Liver (tissue), 9 donors: ENCODE results near the gene NFE2L2. TPM values are rescaled to one million over a fixed set of nuclear protein-coding genes. Genes with fewer than 3 reads are reported as not detected.

Experiments used
- DNase-seq: peaks from one replicate; pipeline ENCODE4 v3.0.0-alpha.2; 2017; ENCODE audit warnings: low spot score
- H3K27ac ChIP-seq, 2 donors: one replicate each; pipeline ENCODE4 v1.7.0; 2013; ENCODE audit warnings: inconsistent platforms in 2 of 2, low read length in 2 of 2, control low read depth in 1 of 2, low read depth in 1 of 2, mild to moderate bottlenecking in 1 of 2
- H3K27me3 ChIP-seq, 4 donors: one replicate each; pipeline versions ENCODE4 v1.6.1 to v1.7.0; 2013; ENCODE audit warnings: low read length in 3 of 4, inconsistent platforms in 1 of 4, mild to moderate bottlenecking in 1 of 4, moderate library complexity in 1 of 4; ENCODE audit not compliant: control insufficient read depth in 4 of 4, insufficient read depth in 4 of 4
- H3K36me3 ChIP-seq, 4 donors: one replicate each; pipeline versions ENCODE4 v1.6.1 to v1.7.0; 2013; ENCODE audit warnings: low read length in 3 of 4, mild to moderate bottlenecking in 3 of 4, low read depth in 1 of 4, moderate library complexity in 1 of 4; ENCODE audit not compliant: control insufficient read depth in 4 of 4, insufficient read depth in 3 of 4
- H3K4me1 ChIP-seq, 4 donors: one replicate each; pipeline versions ENCODE4 v1.6.1 to v1.7.0; 2013; ENCODE audit warnings: low read length in 3 of 4, mild to moderate bottlenecking in 3 of 4, moderate library complexity in 1 of 4; ENCODE audit not compliant: control insufficient read depth in 4 of 4, insufficient read depth in 4 of 4
- H3K4me3 ChIP-seq, 3 donors: one replicate each; pipeline versions ENCODE4 v1.6.1 to v1.7.0; 2013; ENCODE audit warnings: low read length in 3 of 3, control low read depth in 1 of 3, low read depth in 1 of 3, mild to moderate bottlenecking in 1 of 3
- H3K9ac ChIP-seq, 2 donors: one replicate each; pipeline ENCODE4 v1.7.0; 2013; ENCODE audit warnings: low read length in 2 of 2, mild to moderate bottlenecking in 2 of 2, moderate library complexity in 2 of 2, control low read depth in 1 of 2, low read depth in 1 of 2
- H3K9me3 ChIP-seq, 4 donors: one replicate each; pipeline versions ENCODE4 v1.6.1 to v1.7.0; 2013; ENCODE audit warnings: low read length in 3 of 4; ENCODE audit not compliant: control insufficient read depth in 4 of 4
- ATF3 ChIP-seq: IDR thresholded peaks from 2 replicates; pipeline ENCODE4 v1.6.1; 2016; ENCODE audit warnings: antibody characterized with exemption
- FOXA1 ChIP-seq: IDR thresholded peaks from 2 replicates; pipeline ENCODE4 v1.6.1; 2016; ENCODE audit warnings: antibody characterized with exemption
- GABPA ChIP-seq, 2 donors: IDR thresholded peaks in 1 of 2; conservative IDR thresholded peaks in 1 of 2; 2 replicates each; pipeline ENCODE4 v1.6.1; 2016; ENCODE audit warnings: antibody characterized with exemption in 2 of 2, mild to moderate bottlenecking in 1 of 2, moderate library complexity in 1 of 2
- HNF4A ChIP-seq, 2 donors: conservative IDR thresholded peaks; 2 replicates each; pipeline ENCODE4 v1.6.1; 2016; ENCODE audit warnings: antibody characterized with exemption in 2 of 2, mild to moderate bottlenecking in 2 of 2
- HNF4G ChIP-seq: IDR thresholded peaks from 2 replicates; pipeline ENCODE4 v1.6.1; 2016; ENCODE audit warnings: antibody characterized with exemption
- JUND ChIP-seq, 2 donors: IDR thresholded peaks; 2 replicates each; pipeline ENCODE4 v1.6.1; 2016; ENCODE audit warnings: antibody characterized with exemption in 2 of 2
- MAX ChIP-seq: IDR thresholded peaks from 2 replicates; pipeline ENCODE4 v1.6.1; 2016; ENCODE audit warnings: antibody characterized with exemption
- NR2F2 ChIP-seq: IDR thresholded peaks from 2 replicates; pipeline ENCODE4 v1.6.1; 2016; ENCODE audit warnings: antibody characterized with exemption
- REST ChIP-seq: IDR thresholded peaks from 2 replicates; pipeline ENCODE4 v1.6.1; 2016; ENCODE audit warnings: antibody characterized with exemption, mild to moderate bottlenecking
- SP1 ChIP-seq: IDR thresholded peaks from 2 replicates; pipeline ENCODE4 v1.6.1; 2018; ENCODE audit warnings: antibody characterized with exemption, mild to moderate bottlenecking
- TAF1 ChIP-seq: conservative IDR thresholded peaks from 2 replicates; pipeline ENCODE4 v1.6.1; 2016; ENCODE audit warnings: antibody characterized with exemption, mild to moderate bottlenecking
- YY1 ChIP-seq: IDR thresholded peaks from 2 replicates; pipeline ENCODE4 v1.6.1; 2016; ENCODE audit warnings: antibody characterized with exemption, mild to moderate bottlenecking
- ZBTB33 ChIP-seq: IDR thresholded peaks from 2 replicates; pipeline ENCODE4 v1.6.1; 2016; ENCODE audit warnings: antibody characterized with exemption
- WGBS: extraction: QIAGEN DNeasy Blood & Tissue Kit; methylation state at CpG from one replicate; pipeline ENCODE4 v1.1.7; 2013; 5-methylcytosine and 5-hydroxymethylcytosine counted together
- polyA plus RNA-seq, 2 donors: library from polyadenylated mRNA; stranded (reverse) in 1 of 2; unstranded in 1 of 2; fragments of 200-250 nt in 1 of 2; fragments of >200 nt in 1 of 2; fragmentation: Nextera tagmentation in 1 of 2; extraction: Ambion mirVana in 1 of 2; gene quantifications; one replicate each; pipeline versions ENCODE4 v1.2.1 to v1.2.3, GENCODE V29; 2013 to 2015
- total RNA-seq, 2 donors: library from RNA; depleted of rRNA; stranded (reverse); fragments of >200 nt; gene quantifications; one replicate each; pipeline ENCODE4 v1.2.3, GENCODE V29; 2014
- donor health status: healthy.
- donor health status: healthy.
- donor health status: healthy.
- donor health status: healthy.
- donor health status: healthy.

NFE2L2 gene
- total and polyA plus RNA-seq, 4 donors: 22.5 to 31.0 (median 27.1) TPM

GRCh38 chr2:177256695-177257094 lies 7.8 kb downstream of the NFE2L2 start:
- Histone ChIP-seq H3K4me3 (peak overlapping the region in 1 of 3 donors; percentile 11), H3K27ac (peak overlapping the region; percentile 62 to 72), H3K36me3 (no peaks in the 10 kb centered on the region), H3K9ac (no peak overlapping the region), H3K27me3 (no peaks in the 10 kb centered on the region), H3K9me3 (no peaks in the 10 kb centered on the region), H3K4me1 (peaks cover 44 to 70% (median 60%) of the 10 kb centered on the region in 4 donors)
- DNase-seq: no peak
- TF ChIP-seq HNF4A (conservative IDR thresholded peaks at IDR 0.05) (peak in 1 of 2 donors; percentile 3), HNF4G (no peak), JUND (IDR thresholded peaks at IDR 0.05) (no peak), ATF3 (no peak), REST (no peak), TAF1 (no peak)
- 50% methylated on average over 3 of the region's 3 CpGs for WGBS

GRCh38 chr2:177256026-177256425 lies 8.5 kb downstream of the NFE2L2 start:
- H3K27me3 ChIP-seq: no peaks in the 10 kb centered on the region
- peaks cover 46 to 69% (median 60%) of the 10 kb centered on the region in 4 donors for H3K4me1 ChIP-seq
- no peak overlapping the region for H3K4me3 ChIP-seq
- 81% methylated on average over 2 of the region's 2 CpGs for WGBS
- peak overlapping the region in 1 of 2 donors; percentile 52 for H3K27ac ChIP-seq
- TF ChIP-seq ZBTB33 (no peak), REST (no peak), HNF4G (no peak), TAF1 (no peak), GABPA (IDR thresholded peaks at IDR 0.05 in 1 of 2, conservative IDR thresholded peaks at IDR 0.05 in 1 of 2) (no peak), JUND (IDR thresholded peaks at IDR 0.05) (no peak), NR2F2 (no peak), YY1 (no peak), MAX (no peak), FOXA1 (no peak), SP1 (no peak)
- peak overlapping the region in 1 of 2 donors; percentile 19 for H3K9ac ChIP-seq
- H3K9me3 ChIP-seq: no peaks in the 10 kb centered on the region
- no peaks in the 10 kb centered on the region for H3K36me3 ChIP-seq
- no peak for DNase-seq
